Stimulated activated naive CD8-positive, alpha-beta T cell treated with anti-CD3 and anti-CD28 coated beads, Interleukin-15, Interleukin-2, amounts not matched to agents 100 ng/mL and 50 ng/mL, for 24 hours (primary cell): ENCODE measurements around the gene RIMKLA.

ENCODE experiments used
- H3K27ac Mint-ChIP-seq: one replicate; pipeline ENCODE4 v1.8.0; 2021; ENCODE audit warnings: mild to moderate bottlenecking, mixed read lengths
- H3K27me3 Mint-ChIP-seq: one replicate; pipeline ENCODE4 v1.8.0; 2021; ENCODE audit warnings: mixed read lengths
- H3K36me3 Mint-ChIP-seq: one replicate; pipeline ENCODE4 v1.8.0; 2021; ENCODE audit warnings: low read depth, mixed read lengths
- H3K4me1 Mint-ChIP-seq: one replicate; pipeline ENCODE4 v1.8.0; 2021; ENCODE audit warnings: low read depth, mixed read lengths
- H3K4me3 Mint-ChIP-seq: one replicate; pipeline ENCODE4 v1.8.0; 2021; ENCODE audit warnings: mild to moderate bottlenecking, mixed read lengths
- H3K9me3 Mint-ChIP-seq: one replicate; pipeline ENCODE4 v1.8.0; 2021; ENCODE audit warnings: mixed read lengths

Gene RIMKLA

DNA sequence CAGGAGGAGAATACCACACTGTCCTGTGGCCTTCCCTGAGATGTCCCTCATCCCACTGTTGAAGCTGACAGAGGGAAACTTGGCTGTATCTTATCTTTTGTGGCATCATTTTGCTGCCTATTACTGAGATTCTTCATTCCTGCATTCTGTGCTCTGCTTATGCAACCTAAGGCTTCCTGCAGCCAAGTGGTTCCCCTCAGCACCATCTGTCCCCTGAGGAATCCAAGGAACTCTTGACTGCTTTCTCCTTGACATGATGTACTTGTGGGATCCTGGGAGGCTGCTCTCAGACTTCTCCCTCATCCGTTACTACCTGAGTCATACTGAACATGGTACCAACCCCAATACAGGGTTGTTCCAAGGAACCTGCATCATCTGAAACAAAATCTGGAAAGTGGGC lies 21.1 kb upstream of the RIMKLA start:
- Mint-ChIP-seq H3K4me1 (peaks cover 14% of the 10 kb centered on the region), H3K4me3 (no peak overlapping the region), H3K27me3 (peaks cover 11% of the 10 kb centered on the region), H3K9me3 (no peaks in the 10 kb centered on the region), H3K27ac (no peak overlapping the region), H3K36me3 (no peaks in the 10 kb centered on the region)

DNA sequence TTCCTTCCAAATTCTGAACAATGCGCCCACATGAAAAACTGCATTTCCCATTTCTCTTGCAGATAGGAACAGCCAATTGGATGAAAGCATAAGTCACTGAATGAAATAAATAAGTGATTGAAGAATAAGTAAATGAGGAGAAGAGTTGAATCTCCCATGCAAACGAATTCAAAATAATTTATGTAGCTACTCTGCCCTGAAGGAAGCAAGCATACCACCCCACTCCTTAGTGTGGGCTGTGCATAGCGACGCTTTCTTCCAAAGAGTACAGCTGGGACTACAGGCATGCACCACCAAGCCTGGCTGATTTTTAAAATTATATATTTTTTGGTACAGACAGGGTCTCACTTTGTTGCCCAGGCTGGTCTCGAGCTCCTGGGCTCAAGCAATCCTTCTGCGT lies 16.5 kb upstream of the RIMKLA start:
- no peaks in the 10 kb centered on the region for H3K36me3 Mint-ChIP-seq
- peaks cover 10% of the 10 kb centered on the region for H3K4me1 Mint-ChIP-seq
- H3K27ac Mint-ChIP-seq: no peak overlapping the region
- no peaks in the 10 kb centered on the region for H3K9me3 Mint-ChIP-seq
- H3K4me3 Mint-ChIP-seq: no peak overlapping the region
- peaks cover 22% of the 10 kb centered on the region for H3K27me3 Mint-ChIP-seq

DNA sequence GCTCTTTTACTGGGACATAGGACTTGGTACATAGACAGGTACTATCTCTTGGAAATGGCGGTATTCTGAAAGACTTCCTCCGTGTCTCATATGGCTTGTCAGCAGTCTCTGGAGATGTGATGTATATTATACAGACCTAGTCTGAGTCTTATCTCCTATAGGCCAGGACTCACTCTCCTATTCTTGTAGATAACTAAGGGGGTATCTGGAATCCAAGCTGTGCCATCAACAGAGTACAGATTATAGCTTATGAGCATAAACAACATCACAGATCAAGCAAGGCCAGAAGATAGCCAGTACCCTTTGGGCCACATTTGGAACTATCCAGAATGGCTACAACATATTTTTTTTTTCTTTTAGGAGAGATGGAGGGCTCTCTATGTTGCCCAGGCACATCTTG lies 16.1 kb upstream of the RIMKLA start:
- no peaks in the 10 kb centered on the region for H3K9me3 Mint-ChIP-seq

DNA sequence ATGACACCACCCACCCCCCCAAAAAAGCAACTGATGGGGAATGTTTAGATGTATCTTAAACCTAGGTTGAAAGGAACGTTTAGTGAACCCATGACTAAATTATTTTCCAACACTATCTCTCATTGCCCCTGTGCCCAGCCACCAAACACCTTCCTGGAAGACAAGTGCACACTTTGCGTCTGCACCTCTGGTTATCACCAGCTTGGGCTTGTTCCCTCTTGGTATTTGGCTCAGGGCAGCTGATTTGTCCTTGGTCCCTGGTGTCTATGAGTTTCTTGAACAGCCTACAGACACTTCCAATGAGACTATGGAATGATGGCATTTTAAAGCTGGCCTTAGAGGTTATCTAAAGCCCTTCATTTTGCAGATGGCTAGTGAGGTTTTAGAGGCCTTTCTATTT lies 15.5 kb upstream of the RIMKLA start:
- Mint-ChIP-seq H3K4me1 (peaks cover 4% of the 10 kb centered on the region), H3K27me3 (peaks cover 27% of the 10 kb centered on the region), H3K9me3 (no peaks in the 10 kb centered on the region), H3K36me3 (no peaks in the 10 kb centered on the region), H3K4me3 (no peak overlapping the region), H3K27ac (no peak overlapping the region)

More for the DNA sequence above, 16.1 kb upstream of the RIMKLA start:
- H3K4me3 Mint-ChIP-seq: no peak overlapping the region
- peaks cover 7% of the 10 kb centered on the region for H3K4me1 Mint-ChIP-seq
- no peaks in the 10 kb centered on the region for H3K36me3 Mint-ChIP-seq
- H3K27ac Mint-ChIP-seq: no peak overlapping the region
- peaks cover 22% of the 10 kb centered on the region for H3K27me3 Mint-ChIP-seq

DNA sequence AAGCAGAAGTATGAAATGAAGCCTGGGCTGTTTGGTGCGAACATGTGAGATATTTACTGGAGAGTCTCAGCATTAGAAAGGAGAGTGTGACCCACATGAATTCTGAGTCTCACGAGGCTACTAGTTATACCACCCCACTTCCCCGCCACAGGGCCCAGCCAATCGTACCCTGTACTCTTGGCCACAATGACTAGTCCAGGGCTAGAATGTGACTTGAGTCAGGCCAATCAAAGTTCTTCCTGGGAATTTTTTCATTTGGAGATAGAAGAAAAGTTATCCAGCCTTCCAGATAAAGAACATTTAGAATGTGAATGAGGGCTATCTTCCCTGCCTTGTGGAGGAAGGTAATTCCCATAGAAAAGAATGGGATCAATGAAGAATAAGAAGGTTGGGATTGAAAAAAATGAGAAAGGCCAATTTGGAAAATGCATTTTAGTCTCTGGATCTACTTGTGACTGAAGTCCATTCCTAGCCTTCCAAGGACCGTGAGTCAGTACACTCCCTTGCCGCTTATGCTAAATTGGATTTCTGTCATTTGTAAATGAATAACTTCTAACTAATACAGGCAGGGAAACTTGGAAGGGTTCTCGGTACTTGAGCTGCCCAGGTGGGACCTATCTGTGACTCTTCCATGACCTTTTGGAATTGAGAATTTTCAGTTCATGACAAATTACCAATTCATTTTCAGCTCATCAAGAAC lies 12.3 kb upstream of the RIMKLA start:
- no peak overlapping the region for H3K4me3 Mint-ChIP-seq
- H3K27me3 Mint-ChIP-seq: peaks cover 28% of the 10 kb centered on the region
- H3K9me3 Mint-ChIP-seq: no peaks in the 10 kb centered on the region
- no peak overlapping the region for H3K27ac Mint-ChIP-seq
- H3K36me3 Mint-ChIP-seq: no peaks in the 10 kb centered on the region
- H3K4me1 Mint-ChIP-seq: peaks cover 4% of the 10 kb centered on the region

DNA sequence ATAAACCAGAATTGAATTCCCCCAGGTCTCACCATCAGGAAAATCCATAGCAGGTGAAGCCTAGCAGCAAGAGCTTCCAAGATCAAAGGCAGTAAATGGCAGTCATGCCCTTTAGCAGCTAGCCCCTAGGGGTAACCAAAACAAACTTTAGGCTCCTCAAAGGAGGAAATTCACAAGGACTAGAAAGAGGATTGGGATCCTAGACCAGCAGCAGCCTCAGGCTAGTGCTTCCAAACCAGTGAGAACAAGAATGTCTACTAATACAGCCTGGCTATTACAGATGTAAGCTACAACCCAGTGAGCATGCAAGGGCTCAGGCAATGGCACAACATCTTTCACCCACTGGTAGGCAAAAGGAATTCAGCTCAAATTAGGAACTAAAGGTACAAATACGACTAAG lies 11.1 kb upstream of the RIMKLA start:
- H3K27ac Mint-ChIP-seq: no peak overlapping the region
- H3K4me3 Mint-ChIP-seq: no peak overlapping the region
- H3K36me3 Mint-ChIP-seq: no peaks in the 10 kb centered on the region
- H3K9me3 Mint-ChIP-seq: no peaks in the 10 kb centered on the region
- H3K4me1 Mint-ChIP-seq: no peaks in the 10 kb centered on the region
- peaks cover 28% of the 10 kb centered on the region for H3K27me3 Mint-ChIP-seq

DNA sequence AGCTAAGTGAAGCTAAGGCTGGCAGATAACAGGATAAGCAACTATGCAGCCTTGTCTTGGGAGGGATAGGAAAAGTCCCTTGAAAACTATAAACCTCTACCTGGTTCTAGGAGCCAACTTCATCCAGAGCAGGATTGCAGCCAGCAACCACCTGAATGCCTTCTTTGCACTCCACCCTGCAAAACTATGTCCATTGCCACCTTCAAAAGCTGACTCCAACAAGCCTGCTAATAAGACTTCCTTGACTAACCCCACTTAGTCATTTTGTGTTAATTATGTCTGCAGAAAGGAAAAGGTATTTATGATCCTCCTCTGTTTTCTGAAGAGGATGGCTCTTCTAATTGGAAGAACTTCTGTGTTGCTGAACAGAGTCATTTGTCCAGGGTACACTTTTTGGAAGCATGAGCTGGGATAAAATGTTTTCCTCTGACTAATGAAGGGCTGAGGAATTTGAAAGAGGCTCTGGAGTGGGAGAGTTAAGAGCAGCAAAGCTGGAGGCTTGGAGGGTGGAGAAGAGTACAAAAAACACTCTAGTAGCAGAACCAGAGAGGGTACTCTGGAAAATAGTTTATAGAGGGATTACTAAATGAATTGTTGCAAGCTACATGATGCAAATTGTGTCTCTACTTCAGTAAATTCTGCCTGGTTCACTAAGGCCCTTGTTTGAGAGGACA lies 9.6 kb upstream of the RIMKLA start:
- Mint-ChIP-seq H3K4me3 (no peak overlapping the region), H3K4me1 (no peaks in the 10 kb centered on the region), H3K27ac (no peak overlapping the region), H3K36me3 (no peaks in the 10 kb centered on the region), H3K27me3 (peaks cover 28% of the 10 kb centered on the region), H3K9me3 (no peaks in the 10 kb centered on the region)

DNA sequence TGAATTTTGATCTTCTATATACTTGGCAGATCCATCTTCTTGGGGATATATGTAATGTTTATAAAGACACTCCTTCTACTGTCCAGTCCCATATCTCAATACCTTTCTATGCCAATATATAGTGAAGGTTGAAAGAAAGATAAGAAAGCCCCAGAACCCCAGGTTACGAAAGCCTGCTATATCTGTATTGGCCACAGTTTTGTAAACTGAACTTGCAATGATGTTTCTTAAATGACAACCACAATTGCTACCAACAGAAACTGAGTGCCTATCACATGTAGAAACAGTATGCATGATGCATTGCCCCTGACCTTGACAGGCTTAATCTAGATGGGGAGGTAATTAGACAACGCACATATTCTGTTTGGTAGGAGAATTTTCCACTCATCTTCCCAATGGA lies 7.8 kb upstream of the RIMKLA start:
- Mint-ChIP-seq H3K27me3 (peaks cover 29% of the 10 kb centered on the region), H3K4me3 (no peak overlapping the region), H3K9me3 (no peaks in the 10 kb centered on the region), H3K4me1 (no peaks in the 10 kb centered on the region), H3K27ac (no peak overlapping the region), H3K36me3 (no peaks in the 10 kb centered on the region)

DNA sequence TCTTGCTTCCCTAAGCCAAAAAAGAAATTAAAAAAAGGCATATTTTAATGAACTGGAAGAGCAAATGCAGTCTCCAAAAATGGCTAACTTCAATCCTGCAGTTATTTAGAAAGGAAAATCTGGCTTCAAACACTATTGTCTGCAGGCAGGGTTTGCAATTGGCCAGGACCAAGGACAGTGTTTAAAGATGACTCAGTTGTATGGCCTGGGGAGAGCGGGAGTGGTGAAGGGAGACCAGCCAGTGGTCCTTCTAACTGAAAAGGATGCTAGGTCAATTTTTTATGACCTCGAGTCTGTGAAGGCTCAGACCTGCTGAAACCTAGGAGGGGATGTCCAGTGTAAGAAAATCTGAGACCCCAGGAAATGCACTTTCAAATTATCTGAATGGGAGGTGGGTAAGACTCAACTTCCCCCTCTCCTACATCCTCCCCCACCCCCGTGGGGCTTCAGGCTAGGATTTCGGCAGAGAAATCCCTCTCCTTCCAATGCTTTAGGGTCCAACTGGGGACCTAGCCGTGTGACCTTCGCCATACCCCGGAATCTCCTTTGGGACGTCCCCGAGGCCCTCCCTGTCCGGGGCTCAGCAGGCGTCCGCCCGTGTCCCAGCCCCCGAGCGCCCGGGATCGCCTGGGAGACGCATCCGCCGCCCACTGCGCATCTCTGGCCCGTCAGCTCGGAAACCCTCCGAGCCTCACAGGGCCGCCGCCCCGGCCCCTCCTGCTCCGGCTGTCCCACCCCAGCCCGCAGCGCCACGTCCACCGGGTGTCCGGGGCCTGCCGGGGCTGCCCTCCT lies 602 bp upstream of the RIMKLA start:
- Mint-ChIP-seq H3K4me1 (peaks cover 6% of the 10 kb centered on the region), H3K27me3 (peaks cover 48% of the 10 kb centered on the region), H3K27ac (peak overlapping the region; percentile 40), H3K4me3 (peak overlapping the region; percentile 80), H3K36me3 (no peaks in the 10 kb centered on the region), H3K9me3 (no peaks in the 10 kb centered on the region)

DNA sequence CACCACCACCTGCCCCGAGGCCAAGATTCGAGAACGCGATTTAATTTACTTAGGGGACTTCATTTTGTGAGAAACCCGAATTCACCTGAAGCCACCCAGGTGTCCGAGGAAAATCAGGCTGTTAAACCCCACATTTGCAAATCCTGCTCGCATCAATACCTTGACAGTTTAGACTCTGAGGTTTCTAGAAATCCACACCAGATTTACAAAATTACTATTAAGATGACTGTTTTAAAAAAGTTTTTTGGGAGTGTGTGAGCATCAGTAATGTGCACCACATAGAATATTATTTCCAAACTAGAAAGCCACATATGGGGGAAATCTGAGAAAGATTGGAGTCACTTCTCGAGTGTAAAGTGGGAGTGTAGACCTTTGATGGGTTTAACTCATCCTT lies 685 bp downstream of the RIMKLA start:
- H3K4me1 Mint-ChIP-seq: peaks cover 6% of the 10 kb centered on the region
- H3K9me3 Mint-ChIP-seq: no peaks in the 10 kb centered on the region
- H3K36me3 Mint-ChIP-seq: no peaks in the 10 kb centered on the region
- peak overlapping the region; percentile 75 for H3K4me3 Mint-ChIP-seq
- no peak overlapping the region for H3K27ac Mint-ChIP-seq
- H3K27me3 Mint-ChIP-seq: peaks cover 48% of the 10 kb centered on the region

DNA sequence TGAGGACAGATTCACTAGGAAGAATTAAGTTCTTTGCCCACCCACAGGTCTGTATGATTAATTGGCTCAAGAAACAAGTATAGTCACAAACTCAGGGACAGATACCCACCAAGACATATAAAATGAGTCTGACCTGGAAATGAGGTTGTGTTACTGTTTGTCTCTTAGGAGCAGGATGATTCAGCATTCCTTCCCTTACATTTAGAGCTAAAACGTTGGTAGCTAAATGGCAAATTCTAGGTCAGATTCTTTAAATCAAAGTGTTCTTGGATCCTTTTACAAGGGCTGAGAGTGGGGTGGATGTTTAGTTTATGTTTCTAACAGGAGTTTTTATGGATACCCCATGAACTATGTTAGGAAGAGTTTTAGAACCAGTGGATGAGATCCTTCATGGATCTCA lies 4.7 kb downstream of the RIMKLA start:
- no peaks in the 10 kb centered on the region for H3K9me3 Mint-ChIP-seq

DNA sequence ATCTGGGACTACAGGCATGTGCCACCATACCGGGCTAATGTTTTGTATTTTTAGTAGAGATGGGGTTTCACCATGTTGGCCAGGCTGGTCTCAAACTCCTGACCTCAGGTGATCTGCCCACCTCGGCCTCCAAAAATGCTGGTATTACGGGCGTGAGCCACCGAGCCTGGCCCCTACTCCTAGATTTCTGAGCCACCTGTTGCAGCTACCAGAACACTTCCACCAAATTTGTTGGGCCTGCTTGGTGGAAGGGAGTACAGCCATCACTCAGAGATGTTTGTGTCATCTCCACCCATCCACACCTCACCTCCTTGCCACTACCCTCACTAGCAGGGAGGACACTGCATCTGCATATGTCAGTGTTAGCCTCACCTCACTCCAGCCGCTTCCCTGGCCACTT lies 5.5 kb downstream of the RIMKLA start:
- H3K4me1 Mint-ChIP-seq: no peaks in the 10 kb centered on the region
- H3K27me3 Mint-ChIP-seq: peaks cover 28% of the 10 kb centered on the region
- H3K4me3 Mint-ChIP-seq: no peak overlapping the region
- H3K27ac Mint-ChIP-seq: no peak overlapping the region
- no peaks in the 10 kb centered on the region for H3K9me3 Mint-ChIP-seq
- no peaks in the 10 kb centered on the region for H3K36me3 Mint-ChIP-seq

More for the DNA sequence above, 4.7 kb downstream of the RIMKLA start:
- Mint-ChIP-seq H3K4me1 (no peaks in the 10 kb centered on the region), H3K27ac (no peak overlapping the region), H3K36me3 (no peaks in the 10 kb centered on the region), H3K4me3 (no peak overlapping the region), H3K27me3 (peaks cover 28% of the 10 kb centered on the region)

DNA sequence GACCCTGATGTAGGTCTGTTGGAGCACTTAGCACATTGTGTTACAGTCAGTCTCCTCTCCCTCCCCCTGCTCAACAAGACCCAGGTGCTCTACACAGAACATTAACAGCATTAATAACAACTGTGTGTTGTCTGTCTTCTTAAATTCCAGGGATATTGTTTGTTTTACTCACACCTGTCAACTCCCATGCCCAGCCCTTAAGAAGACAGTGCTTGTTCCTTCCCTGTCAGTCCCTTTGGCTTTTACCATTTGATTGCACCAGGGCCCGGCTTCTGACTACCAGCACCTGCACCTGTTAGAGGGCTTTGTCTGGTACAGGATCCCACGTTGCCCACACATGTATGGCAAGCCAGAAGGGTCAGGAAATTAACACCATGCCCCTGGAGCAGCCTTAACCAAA lies 11.7 kb downstream of the RIMKLA start:
- Mint-ChIP-seq H3K9me3 (no peaks in the 10 kb centered on the region), H3K36me3 (no peaks in the 10 kb centered on the region), H3K27ac (no peak overlapping the region), H3K27me3 (no peaks in the 10 kb centered on the region), H3K4me3 (no peak overlapping the region), H3K4me1 (peaks cover 7% of the 10 kb centered on the region)

DNA sequence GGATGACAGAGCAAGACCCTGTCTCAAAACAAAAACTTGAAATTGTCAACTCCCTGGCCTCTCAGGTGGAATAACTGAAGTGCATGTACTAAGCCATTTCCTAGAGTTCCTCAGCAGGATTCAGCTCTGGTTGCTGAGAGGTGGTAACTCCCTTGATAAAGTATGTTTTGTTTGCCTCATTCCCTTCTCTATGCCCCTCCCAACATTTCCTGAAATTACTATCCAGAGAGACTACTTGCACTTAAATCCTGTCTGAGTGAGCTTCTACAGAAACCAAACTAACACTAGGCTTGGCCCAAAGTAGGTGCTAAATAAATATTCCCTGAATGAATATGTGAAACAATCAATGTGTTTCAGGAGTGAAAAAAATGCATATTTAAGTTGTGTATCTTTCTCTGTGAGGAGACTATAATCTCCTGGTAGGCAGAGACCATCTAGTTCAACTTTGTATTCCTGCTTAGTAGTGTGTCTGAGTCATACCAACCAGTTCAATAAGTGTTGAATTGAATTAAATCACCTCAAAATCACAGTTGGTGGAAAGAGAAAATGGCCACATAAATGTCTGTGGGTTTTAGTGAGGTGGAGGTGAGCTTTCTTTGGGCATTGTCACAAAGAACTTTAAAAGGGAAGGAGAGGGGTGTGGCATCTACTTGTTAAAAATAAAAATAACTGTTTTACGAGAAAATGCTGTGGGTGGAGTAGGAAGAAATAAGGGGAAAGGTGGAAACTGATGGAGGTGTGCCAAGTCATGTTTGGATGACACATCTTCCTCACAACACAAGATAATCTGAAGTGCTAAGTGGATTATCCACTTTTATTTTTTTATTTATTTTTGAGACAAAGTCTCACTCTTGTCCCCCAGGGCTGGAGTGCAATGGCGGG lies 12.6 kb downstream of the RIMKLA start:
- H3K36me3 Mint-ChIP-seq: no peaks in the 10 kb centered on the region
- H3K4me3 Mint-ChIP-seq: no peak overlapping the region
- H3K9me3 Mint-ChIP-seq: no peaks in the 10 kb centered on the region
- no peak overlapping the region for H3K27ac Mint-ChIP-seq
- peaks cover 7% of the 10 kb centered on the region for H3K4me1 Mint-ChIP-seq
- H3K27me3 Mint-ChIP-seq: no peaks in the 10 kb centered on the region
